GM21529 (cell line): ENCODE measurements around the gene MYOM1.
A peak's percentile ranks its signal among the peaks of the same experiment; 100 is the strongest.

Experiments
- ATAC-seq: cut with Tn5 transposase; IDR thresholded peaks from one replicate; pipeline ENCODE4 v1.9.1; 2021; ENCODE audit not compliant: unreplicated experiment

MYOM1 gene

DNA sequence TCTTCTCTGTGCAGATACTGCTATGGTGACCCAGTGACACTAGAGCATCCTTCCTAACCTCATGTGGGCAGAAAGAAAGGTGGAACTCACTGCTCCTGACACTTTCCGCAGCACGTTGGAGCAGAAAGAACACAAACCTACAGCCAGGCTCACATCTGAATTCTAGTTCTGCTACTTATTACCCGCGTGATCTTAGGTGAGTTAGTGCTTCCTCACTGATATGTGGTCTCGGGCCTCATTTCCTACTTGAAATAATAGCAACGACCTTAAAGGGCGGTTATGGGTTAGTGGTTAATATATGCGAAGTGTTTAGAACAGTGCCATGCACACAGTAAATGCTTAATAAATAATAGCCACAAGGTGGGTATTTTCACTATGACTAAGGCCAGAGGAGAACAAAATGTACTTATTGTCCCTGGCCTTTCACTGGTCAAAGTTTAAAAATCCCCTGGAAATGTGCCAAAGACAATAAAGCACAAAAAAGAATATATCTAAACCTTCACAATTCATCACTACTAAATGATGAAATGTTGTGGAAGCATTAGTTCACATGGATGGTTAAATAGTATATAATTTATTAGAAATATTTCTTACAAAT, 66.6 kb downstream of the MYOM1 start:
- ATAC-seq: peak; percentile 75

DNA sequence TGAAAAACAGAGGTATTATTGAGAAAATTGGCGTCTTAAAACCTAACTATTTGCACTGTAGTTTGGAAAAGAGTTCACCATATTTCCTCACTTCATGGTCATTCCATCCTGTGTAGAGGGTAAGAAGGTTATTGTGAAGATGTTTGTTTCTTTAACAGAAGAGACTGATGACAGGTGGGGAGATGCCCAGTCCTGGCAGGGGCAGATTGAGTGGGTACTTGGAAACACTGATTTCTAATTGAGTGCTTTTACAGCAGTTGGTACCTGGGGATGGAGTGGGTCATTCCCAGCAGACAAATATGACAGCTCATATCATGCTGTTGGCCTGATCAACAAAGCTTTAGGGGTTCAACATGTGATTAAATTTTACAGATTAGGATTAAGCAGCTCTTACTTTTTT, 67.5 kb downstream of the MYOM1 start:
- no peak for ATAC-seq

DNA sequence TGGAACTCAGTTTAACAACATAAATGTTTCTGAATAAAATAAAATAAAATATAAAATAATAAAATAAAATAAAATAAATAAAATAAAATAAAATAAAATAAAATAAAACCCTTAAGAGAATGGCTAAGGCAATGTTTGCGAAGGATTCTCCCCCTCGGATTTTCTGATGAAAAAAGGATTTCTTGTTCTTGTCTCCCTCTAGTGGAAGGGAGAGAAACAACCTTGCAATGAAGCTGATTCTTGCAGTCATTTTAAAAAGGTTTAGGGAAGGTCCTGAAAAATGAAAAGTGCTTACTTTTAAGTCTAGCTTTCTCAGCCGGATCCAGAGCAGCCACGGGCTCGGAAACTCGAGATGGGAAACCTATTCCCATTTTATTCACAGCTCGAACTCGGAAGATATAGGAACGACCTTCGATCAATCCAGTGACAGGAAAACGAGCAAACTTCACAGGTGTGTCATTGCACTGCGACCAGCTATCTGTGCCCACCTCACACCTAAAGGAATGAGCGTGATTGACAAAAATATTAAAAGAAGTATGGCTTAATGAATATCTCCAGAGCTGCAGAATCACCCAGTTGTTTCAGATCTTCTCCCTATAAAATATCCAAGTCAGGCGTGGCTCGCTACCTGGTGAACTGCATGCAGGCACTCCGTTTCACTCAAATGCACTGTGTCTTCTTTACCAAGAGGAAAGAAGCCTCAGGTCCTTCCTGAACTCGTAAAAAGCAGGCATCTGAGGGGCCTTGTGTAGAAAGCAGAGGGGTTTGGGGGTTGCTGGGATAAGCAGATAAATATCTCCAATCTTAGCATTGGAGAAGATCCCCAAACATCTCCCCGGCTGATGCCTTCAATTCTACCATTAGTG, 68.1 kb downstream of the MYOM1 start:
- no peak for ATAC-seq

DNA sequence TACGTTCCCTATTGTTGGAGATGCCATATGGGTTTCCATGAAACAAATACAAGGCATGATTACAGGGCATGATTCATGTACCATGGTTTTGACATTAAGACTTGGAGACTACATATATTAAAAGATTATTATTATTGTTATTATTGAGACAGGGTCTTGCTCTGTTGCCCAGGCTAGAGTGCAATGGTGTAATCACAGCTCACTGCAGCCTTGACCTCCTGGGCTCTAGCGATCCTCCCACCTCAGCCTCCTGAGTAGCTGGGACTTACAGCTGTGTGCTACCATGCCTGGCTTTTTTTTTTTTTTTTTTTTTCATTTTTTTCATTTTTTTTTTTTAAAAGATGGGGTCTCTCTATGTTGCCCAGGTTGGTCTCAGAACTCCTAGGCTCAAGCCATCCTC, 69.1 kb downstream of the MYOM1 start:
- no peak for ATAC-seq

DNA sequence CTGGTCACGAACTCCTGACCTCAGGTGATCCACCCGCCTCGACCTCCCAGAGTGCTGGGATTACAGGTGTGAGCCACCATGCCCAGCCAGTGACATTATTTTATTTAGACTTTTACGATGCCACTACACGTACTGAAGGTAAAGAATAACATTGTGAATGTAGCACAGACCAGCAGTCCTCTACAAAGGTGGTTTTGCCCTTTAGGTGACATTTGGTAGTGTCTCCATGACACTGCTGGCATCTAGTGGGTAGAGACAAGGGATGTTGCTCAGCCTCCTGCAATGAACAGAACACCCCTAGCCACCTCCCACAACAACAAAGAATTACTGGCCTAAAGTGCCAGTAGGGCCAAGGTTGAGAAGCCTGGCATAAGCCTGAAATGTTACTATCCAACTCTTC, 69.5 kb downstream of the MYOM1 start:
- ATAC-seq: no peak

DNA sequence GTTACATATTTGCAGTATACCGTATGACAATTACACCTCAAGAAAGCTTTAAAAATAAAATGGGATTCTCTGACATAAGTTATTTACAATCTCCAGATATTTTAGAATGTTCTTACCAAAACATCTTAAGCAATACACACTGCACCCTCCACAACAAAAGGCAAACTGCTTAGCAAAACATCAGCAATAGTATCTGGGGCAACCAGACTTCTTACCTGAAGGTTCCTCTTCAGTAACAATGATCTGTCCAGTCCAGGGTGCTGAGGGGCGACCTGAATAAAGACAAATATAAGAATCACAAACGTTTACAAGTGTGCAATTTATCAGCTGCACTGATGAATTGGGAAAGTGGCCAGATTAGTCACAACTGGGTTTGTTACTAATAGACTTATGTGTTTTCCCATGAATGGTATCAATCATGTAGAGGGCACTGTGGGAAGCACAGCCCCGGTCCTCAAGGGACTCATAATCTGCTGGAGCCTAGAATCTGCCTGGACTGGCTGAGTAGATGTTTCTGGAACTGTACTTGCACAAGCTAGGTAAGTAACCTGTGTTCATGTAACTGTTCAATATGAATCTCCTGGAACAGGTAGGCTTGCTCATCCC, 70.7 kb downstream of the MYOM1 start:
- no peak for ATAC-seq

DNA sequence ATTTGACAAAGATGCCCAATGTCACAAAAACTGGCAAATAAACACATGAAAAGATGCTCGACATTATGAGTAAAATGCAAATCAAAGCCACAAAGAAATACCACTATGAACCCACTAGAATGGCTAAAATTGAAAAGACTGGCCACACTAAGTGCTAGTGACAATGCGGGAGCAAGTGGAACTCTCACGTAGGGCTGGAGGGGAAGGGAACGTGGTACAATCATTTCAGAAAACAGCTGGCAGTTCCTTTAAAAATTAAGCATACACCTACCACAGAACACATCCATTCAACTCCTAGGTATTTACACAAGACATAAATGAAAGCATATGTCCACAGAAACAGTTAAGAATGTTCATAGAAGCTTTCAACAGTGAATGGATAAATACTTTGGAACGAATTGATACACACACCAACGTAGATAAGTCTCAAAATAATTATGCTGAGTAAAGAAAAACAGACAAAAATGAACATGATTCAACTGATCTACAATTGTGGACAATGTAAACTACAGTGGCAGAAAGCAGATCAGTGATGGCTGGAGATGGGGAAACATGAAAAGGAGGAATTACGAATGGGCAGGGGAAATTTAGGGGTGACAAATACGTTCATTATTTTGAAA, 71.7 kb downstream of the MYOM1 start:
- ATAC-seq: no peak

DNA sequence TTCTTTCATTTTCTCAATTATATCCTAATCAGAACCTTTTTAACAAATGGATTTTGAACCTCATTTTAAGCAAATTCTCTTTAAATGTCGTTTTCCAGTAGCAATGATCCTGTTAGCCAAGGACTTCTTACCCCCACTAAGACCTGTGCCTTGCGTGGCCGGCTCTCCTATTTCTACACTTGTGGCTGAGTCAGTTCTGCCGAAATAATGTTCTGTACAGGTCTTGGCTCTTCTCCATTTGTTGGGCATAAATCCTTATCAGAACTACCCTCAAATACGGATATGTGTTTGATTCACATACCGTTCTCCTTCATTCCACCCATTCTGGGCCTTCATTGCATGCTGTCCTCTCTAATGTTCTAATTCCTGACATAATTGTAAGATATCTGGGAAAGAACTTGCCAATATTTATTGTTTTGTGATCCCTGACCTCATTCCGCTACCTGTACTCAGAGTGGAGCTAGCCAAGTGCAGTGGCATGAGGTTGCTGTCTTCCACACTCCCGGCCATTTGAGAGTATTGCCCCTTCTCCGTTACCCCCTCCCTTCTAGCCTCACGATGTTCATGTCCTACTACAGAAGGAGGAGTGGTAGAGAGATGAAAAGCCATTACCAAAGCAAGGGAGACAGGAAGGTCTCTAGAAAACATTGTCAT, 78.7 kb downstream of the MYOM1 start:
- no peak for ATAC-seq

DNA sequence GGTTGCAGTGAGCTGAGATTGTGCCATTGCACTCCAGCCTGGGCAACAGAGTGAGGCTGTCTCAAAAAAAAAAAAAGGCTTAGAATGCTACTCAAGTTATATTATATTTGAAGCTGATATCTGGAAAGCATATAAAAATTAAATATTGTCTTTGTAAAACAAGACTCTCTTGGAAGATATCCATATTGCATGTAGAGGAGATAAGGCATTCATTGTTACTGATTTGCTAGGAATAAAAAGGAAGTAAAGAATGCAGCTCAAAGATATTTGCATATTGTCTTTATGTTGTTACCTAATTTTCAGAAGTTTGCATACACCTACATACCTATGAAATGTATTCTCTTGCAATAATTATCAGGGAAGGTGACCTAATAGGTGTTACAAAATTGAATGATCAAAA, 79.4 kb downstream of the MYOM1 start:
- no peak for ATAC-seq

DNA sequence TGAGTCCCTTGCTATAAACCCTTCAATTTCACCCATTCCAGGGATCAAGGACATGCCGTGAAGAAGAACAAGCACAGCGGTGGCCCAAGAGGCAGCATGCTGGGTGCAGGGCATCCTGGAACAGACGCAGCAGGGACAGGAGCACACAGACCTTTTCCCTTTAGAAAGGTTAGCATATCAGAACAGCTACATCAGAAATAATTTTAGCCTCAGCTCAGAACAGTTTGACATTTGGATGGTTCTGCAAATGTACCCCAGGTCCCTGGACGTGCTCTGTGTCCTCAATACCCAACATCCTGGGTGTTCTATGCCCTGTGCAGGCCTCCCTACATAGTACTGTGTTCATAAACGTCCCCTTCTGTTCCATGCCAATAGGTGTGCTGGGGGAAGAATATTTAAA, 80.4 kb downstream of the MYOM1 start:
- ATAC-seq: no peak

DNA sequence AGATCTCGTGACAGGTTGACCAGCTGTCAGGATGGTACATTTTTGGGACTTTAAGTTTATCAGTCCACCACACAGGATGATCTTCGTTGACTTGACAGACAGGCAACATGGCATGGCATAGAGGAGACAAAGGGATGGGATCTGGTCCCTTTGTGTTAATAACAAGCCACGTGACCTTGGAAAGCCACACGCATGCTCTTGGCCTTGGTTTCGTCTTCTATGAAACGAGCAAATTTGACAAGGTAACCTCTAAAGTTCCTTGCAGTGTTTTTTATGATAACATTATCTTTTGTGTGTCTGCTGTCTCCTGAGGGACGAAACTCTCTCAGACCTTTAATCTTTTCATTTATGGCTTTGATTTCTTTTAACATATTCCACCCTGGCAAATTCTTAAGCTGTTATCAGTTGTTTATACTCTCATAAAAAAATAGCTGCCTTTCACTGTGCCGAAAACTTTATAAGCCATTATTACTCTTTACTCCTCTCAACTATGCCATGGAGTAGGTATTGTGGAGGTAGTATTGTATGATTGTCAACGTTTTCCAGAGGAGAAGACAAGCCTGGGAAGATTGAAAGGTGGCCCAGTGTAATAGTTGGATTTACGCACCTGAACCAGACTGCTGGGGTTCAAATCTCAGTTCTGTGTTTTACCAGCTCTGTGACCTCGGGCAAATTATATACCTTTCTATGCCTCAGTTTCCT, 81.3 kb downstream of the MYOM1 start:
- ATAC-seq: no peak

DNA sequence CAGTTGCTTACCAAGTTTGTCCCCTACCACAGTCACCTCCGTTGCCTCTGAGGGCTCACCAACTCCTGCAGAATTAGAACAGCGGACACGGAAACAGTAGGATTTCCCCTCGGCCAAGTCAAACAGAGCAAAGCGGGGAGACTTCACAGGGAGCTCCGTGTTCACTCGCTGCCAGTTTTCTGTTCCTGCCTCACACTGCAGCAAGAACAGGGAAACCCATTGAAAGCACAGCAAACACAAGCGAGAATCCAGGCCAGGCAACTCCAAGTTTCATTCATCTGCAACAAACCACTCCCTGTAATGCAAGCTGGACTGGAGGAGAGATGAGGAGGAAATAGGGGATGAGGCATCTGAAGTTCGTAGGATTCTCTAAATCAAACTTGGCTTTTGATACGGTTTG, 84.2 kb downstream of the MYOM1 start:
- ATAC-seq: no peak

DNA sequence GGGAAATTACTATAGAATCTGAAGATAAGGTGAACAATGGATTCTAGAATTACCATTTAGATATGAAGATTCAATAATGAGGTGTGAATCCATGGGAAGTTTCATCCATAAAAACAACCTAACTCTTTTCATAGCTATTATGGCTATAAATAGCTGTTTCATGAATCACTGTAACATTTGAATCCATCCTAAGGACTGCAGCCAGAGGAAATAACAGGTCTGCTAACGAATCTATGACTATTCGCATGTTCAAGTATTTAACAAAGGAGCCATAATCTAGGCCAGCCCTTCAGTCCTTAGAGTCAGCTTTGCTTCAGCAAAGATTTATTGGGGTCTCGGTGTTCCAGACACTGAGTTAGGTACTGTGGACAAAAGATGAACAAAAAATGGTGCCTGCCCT, 87.1 kb downstream of the MYOM1 start:
- ATAC-seq: no peak

DNA sequence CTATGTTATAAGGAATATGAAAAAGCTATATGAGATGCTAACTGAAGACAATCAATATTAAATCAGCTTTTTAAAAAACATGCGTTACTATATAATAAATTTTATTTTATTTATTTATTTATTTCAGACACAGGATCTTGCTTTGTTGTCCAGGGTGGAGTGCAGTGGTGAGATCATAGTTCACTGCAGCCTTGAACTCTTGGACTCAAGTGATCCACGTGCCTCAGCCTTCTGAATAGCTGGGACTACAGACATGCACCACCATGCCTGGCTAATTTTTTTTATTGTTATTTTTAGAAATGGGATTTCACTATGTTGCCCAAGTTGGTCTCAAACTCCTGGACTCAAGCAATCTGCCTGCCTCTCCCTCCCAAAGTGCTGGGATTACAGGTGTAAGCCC, 89.4 kb downstream of the MYOM1 start:
- no peak for ATAC-seq

DNA sequence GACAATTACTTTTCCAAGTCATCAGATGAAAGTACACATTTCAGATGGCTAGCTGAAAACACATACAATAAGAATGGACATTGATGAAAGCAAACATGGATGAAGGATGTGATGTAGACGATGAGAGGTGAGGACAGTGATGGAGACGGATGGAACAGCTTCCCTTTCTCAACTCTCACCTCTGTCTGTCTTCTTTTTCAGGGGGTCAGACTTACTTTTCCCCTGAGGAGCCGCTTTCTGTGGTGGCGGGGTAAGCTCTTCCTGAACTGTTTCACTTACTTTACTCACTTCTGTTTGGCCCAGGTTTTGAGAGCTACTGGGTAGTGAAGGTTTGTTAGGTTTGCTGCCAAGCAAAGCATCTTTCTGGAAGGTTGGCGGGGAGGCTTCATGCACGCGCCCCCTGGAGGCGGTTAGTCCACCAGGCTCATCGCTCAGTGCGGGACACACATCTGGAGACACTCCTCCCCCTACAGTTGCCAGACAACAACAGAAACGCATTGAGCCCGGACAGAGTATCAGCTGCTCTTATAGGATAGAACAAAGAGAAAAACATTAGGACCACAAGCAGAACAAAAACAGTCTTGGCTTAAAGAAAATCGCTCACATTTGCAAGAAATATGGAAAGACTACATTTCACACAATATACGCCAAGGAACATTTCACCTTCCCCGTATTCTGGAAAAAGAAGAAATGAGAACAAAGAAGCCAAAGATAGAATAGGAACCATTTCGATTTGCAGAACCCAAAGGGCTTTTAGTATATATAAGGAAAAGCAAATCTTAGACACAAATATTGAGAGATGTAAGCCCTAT, 90.5 kb downstream of the MYOM1 start:
- peak; percentile 95 for ATAC-seq

DNA sequence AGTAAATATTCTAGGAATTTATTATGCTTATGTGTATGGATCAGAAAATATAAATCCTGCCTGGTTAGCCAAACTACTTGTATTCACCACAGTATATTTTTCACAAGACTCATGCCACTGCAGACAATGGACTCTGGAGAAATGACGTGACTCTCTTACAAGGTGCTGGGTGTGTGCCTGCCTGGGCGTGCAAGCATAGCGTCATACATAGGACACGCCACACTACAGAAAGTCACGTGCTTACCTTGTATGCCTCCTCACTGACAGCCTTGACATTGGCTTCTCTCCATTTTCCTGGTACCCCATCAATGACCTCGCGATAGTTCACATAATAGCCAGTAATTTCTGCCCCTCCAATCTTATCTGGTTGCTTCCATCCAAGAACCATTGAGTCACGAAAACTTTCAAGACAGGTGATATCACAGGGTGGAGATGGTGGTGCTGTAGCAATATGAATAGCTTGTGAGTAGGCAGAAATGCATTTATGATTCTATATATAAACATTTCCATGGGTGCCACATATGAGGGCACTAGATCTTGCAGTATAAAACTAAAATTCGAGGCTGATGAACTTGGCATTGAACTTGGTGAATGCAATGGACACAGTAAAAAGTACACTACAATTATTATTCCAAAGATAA, 93.2 kb downstream of the MYOM1 start:
- no peak for ATAC-seq

DNA sequence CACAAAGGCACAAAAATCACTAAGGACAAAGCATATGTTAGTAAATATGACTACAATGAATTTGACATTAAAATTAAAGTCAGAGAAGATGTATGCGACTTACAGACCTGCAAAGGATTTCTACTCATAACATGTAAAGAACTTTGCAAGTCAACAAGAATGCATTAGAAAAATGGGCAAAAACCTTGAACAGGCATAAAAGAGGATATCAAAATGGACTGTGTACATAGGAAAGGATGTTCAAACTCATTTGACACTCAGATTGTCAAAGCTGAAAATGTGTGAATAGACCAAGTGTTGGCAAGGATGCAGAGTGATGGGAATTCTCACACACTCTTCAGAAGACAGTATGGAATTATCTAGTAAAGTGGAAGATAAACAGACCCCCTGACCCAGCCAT, 94.9 kb downstream of the MYOM1 start:
- ATAC-seq: no peak

DNA sequence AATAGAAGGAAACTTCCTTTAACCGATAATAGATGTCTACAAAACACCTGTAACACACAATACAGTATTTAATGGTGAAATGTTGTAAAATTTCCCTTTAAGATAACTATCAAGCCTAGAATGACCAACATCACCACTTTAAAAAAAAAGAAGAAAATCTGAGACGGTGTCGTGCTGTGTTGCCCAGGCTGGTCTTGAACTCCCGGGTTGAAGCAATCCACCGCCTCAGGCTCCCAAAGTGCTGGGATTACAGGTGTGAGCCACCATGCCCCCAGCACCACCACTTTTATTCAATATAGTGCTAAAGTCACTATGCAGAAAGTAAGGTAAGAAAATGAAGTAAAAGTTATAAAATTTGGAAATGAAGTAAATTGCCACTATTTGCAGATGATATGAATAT, 96.9 kb downstream of the MYOM1 start:
- ATAC-seq: no peak

DNA sequence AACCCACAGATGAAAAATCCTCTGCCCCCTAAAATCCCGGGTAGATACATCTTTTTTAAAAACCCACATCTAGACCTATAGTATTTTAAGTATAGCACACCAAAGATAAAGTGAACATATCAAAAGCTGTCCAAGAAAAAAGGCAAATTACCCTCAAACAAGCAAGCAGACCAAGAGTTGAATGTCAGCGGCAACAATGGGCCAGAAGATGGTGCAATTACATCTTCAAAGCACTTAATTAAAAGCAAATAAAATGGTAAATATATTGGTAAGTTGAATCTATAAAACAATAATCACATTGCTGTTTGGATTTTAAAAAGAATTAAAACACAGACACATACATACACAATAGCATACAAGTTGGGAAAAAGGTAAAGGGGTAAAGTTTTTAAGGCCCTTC, 98.5 kb downstream of the MYOM1 start:
- ATAC-seq: no peak

DNA sequence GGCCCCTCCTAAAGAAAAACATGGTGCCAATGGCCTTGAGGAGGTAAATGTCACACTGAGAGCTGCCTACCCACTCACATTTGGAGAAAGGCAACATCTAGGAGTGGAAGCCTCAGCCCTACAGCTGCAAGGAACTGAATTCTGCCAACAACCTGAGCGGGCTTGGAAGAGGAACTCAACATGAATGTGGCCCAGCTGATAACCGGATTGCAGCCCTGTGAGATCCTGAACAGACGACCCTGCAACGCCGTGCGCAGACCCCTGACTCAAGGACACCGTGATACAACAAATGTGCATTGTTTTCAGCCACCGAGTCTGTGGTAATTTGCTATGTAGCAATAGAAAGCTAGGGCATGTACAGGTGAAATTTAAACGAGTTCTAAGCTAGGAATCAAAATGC, 99.4 kb downstream of the MYOM1 start:
- ATAC-seq: no peak
